HepG2 (cell line): ENCODE results near the gene MYCBPAP. TPM values are rescaled to one million over a fixed set of nuclear protein-coding genes. Genes with fewer than 3 reads are reported as not detected.

ENCODE experiments used
- CBX2 ChIP-seq, 2 experiments: fragments of 200-600 bp in 1 of 2; sonication (generic); formaldehyde crosslinking in 1 of 2; IDR thresholded peaks; 2 replicates each; pipeline versions ENCODE4 v1.7.0 to v1.8.1; 2018 to 2022; ENCODE audit warnings: low read depth in 2 of 2, low read length in 1 of 2, mild to moderate bottlenecking in 1 of 2, missing genetic modification reagents in 1 of 2
- EED ChIP-seq: sonication (generic); formaldehyde crosslinking; IDR thresholded peaks from 2 replicates; pipeline ENCODE4 v1.5.0; 2020; ENCODE audit warnings: mild to moderate bottlenecking, missing genetic modification reagents
- GABPA ChIP-seq, 2 experiments: IDR thresholded peaks; 2 replicates each; pipeline ENCODE4 v1.6.1; 2011 to 2016; ENCODE audit warnings: low read depth in 2 of 2, low read length in 1 of 2, missing biosample characterization in 1 of 2, missing genetic modification characterization in 1 of 2
- HDAC2 ChIP-seq: sonication (generic); formaldehyde crosslinking; IDR thresholded peaks from 2 replicates; pipeline ENCODE4 v1.4.0; 2020; ENCODE audit warnings: missing genetic modification reagents
- NFKBIZ ChIP-seq: IDR thresholded peaks from 2 replicates; pipeline ENCODE4 v1.6.1; 2018; ENCODE audit warnings: missing genetic modification reagents, missing compliant biosample characterization
- PAWR ChIP-seq: sonication (generic); formaldehyde crosslinking; IDR thresholded peaks from 2 replicates; pipeline ENCODE4 v1.4.0; 2020; ENCODE audit warnings: missing genetic modification reagents, mild to moderate bottlenecking, borderline replicate concordance
- ZFP37 ChIP-seq: sonication (generic); formaldehyde crosslinking; IDR thresholded peaks from 2 replicates; pipeline ENCODE4 v1.4.0; 2020; ENCODE audit warnings: missing genetic modification reagents, borderline replicate concordance
- ZNF224 ChIP-seq: sonication (generic); formaldehyde crosslinking; IDR thresholded peaks from 2 replicates; pipeline ENCODE4 v1.5.0; 2020; ENCODE audit warnings: mild to moderate bottlenecking, missing genetic modification reagents
- ZNF547 ChIP-seq: sonication (generic); formaldehyde crosslinking; IDR thresholded peaks from 2 replicates; pipeline ENCODE4 v1.5.1; 2020; ENCODE audit warnings: mild to moderate bottlenecking, missing genetic modification reagents
- ZNF678 ChIP-seq: sonication (generic); formaldehyde crosslinking; IDR thresholded peaks from 2 replicates; pipeline ENCODE4 v1.4.0; 2020; ENCODE audit warnings: mild to moderate bottlenecking, missing genetic modification reagents
- ZNF75D ChIP-seq: sonication (generic); formaldehyde crosslinking; IDR thresholded peaks from 2 replicates; pipeline ENCODE4 v1.8.1; 2023; ENCODE audit warnings: missing genetic modification reagents, mild to moderate bottlenecking, borderline replicate concordance
- polyA plus RNA-seq, 8 experiments: library from polyadenylated mRNA; depleted of rRNA in 3 of 8; stranded (reverse) in 7 of 8; unstranded in 1 of 8; fragments of >200 nt; fragmentation: Illumina TruSeq in 4 of 8; extraction: Trizol in 4 of 8; gene quantifications; 2 replicates each; pipeline versions ENCODE4 v1.2.1 to v1.2.3, GENCODE V29; 2011 to 2016; ENCODE audit warnings: low read depth in 4 of 8, missing spikeins in 1 of 8, mixed read lengths in 1 of 8; ENCODE audit not compliant: insufficient read depth in 1 of 8
- total RNA-seq, 5 experiments: library from RNA; depleted of rRNA; stranded (reverse); fragments of >200 nt; fragmentation: Illumina TruSeq; extraction: Trizol; gene quantifications; 2 replicates each; pipeline ENCODE4 v1.2.3, GENCODE V29; 2016; ENCODE audit warnings: low read depth in 1 of 5
- TF ChIP-seq, protein P1 (sequence below): sonication (generic); formaldehyde crosslinking; IDR thresholded peaks from 2 replicates; pipeline ENCODE4 v1.5.1; 2020; ENCODE audit warnings: missing genetic modification reagents, mild to moderate bottlenecking, borderline replicate concordance
- TF ChIP-seq, protein P2 (sequence below): sonication (generic); formaldehyde crosslinking; IDR thresholded peaks from 2 replicates; pipeline ENCODE4 v1.8.0; 2022; ENCODE audit warnings: mild to moderate bottlenecking, missing genetic modification reagents
- TF ChIP-seq, protein P3 (sequence below): sonication (generic); formaldehyde crosslinking; conservative IDR thresholded peaks from 2 replicates; pipeline ENCODE4 v1.5.0; 2020; ENCODE audit warnings: missing genetic modification reagents
- TF ChIP-seq, protein P4 (sequence below), 2 experiments: IDR thresholded peaks; 2 replicates each; pipeline ENCODE4 v1.6.1; 2011 to 2012; ENCODE audit warnings: low read length in 2 of 2, borderline replicate concordance in 1 of 2, low read depth in 1 of 2, mild to moderate bottlenecking in 1 of 2, moderate library complexity in 1 of 2
- TF ChIP-seq, protein P5 (sequence below): sonication (generic); formaldehyde crosslinking; IDR thresholded peaks from 2 replicates; pipeline ENCODE4 v1.5.0; 2020; ENCODE audit warnings: missing genetic modification reagents, mild to moderate bottlenecking, borderline replicate concordance

The MYCBPAP gene
- total and polyA plus RNA-seq, 2 of the 13 experiments (the other 11 are each of a cell fraction or from before 2014, with no cell fraction given), result 0.22 to 0.24 TPM

DNA sequence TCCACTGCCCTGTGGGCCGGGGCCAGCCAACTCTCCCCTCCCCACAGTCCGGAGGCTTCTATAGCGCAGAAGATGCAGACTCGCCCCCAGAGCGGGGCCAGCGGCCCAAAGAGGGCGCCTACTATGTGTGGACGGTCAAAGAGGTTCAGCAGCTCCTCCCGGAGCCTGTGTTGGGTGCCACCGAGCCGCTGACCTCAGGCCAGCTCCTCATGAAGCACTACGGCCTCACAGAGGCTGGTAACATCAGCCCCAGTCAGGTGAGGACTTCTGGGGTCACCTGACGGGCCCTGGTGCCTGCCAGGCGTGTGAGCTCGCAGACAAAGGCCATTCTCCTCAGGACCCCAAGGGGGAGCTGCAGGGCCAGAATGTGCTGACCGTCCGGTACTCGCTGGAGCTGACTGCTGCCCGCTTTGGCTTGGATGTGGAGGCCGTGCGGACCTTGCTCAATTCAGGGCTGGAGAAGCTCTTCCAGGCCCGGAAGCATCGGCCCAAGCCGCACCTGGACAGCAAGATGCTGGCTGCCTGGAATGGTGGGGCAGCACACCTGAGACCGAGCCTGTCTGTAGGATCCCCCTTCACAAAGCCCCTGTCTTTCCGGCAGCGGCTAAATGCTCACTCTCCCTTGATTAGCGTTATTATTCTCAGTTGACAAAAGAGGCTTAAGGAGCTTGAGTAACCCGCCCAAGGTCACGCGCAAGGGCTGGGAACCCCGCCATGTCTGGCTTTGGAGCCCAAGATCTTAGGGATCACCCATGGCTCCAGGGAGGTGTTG is 42.6 kb downstream of the MYCBPAP start (continued):
- TF ChIP-seq, protein P1, sequence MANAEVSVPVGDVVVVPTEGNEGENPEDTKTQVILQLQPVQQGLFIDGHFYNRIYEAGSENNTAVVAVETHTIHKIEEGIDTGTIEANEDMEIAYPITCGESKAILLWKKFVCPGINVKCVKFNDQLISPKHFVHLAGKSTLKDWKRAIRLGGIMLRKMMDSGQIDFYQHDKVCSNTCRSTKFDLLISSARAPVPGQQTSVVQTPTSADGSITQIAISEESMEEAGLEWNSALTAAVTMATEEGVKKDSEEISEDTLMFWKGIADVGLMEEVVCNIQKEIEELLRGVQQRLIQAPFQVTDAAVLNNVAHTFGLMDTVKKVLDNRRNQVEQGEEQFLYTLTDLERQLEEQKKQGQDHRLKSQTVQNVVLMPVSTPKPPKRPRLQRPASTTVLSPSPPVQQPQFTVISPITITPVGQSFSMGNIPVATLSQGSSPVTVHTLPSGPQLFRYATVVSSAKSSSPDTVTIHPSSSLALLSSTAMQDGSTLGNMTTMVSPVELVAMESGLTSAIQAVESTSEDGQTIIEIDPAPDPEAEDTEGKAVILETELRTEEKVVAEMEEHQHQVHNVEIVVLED (CRISPR knock-in tag), result no peak
- TF ChIP-seq, protein P2, sequence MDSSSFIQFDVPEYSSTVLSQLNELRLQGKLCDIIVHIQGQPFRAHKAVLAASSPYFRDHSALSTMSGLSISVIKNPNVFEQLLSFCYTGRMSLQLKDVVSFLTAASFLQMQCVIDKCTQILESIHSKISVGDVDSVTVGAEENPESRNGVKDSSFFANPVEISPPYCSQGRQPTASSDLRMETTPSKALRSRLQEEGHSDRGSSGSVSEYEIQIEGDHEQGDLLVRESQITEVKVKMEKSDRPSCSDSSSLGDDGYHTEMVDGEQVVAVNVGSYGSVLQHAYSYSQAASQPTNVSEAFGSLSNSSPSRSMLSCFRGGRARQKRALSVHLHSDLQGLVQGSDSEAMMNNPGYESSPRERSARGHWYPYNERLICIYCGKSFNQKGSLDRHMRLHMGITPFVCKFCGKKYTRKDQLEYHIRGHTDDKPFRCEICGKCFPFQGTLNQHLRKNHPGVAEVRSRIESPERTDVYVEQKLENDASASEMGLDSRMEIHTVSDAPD (CRISPR knock-in tag), result no peak
- no peak for TF ChIP-seq ZNF224
- no peak for TF ChIP-seq PAWR (CRISPR knock-in tag)
- TF ChIP-seq HDAC2, result peak; percentile 51; the same call in 1 of the 2 replicates
- TF ChIP-seq, protein P3, sequence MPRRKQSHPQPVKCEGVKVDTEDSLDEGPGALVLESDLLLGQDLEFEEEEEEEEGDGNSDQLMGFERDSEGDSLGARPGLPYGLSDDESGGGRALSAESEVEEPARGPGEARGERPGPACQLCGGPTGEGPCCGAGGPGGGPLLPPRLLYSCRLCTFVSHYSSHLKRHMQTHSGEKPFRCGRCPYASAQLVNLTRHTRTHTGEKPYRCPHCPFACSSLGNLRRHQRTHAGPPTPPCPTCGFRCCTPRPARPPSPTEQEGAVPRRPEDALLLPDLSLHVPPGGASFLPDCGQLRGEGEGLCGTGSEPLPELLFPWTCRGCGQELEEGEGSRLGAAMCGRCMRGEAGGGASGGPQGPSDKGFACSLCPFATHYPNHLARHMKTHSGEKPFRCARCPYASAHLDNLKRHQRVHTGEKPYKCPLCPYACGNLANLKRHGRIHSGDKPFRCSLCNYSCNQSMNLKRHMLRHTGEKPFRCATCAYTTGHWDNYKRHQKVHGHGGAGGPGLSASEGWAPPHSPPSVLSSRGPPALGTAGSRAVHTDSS (CRISPR knock-in tag), result no peak
- TF ChIP-seq NFKBIZ (CRISPR knock-in tag), result no peak
- TF ChIP-seq, protein P4, sequence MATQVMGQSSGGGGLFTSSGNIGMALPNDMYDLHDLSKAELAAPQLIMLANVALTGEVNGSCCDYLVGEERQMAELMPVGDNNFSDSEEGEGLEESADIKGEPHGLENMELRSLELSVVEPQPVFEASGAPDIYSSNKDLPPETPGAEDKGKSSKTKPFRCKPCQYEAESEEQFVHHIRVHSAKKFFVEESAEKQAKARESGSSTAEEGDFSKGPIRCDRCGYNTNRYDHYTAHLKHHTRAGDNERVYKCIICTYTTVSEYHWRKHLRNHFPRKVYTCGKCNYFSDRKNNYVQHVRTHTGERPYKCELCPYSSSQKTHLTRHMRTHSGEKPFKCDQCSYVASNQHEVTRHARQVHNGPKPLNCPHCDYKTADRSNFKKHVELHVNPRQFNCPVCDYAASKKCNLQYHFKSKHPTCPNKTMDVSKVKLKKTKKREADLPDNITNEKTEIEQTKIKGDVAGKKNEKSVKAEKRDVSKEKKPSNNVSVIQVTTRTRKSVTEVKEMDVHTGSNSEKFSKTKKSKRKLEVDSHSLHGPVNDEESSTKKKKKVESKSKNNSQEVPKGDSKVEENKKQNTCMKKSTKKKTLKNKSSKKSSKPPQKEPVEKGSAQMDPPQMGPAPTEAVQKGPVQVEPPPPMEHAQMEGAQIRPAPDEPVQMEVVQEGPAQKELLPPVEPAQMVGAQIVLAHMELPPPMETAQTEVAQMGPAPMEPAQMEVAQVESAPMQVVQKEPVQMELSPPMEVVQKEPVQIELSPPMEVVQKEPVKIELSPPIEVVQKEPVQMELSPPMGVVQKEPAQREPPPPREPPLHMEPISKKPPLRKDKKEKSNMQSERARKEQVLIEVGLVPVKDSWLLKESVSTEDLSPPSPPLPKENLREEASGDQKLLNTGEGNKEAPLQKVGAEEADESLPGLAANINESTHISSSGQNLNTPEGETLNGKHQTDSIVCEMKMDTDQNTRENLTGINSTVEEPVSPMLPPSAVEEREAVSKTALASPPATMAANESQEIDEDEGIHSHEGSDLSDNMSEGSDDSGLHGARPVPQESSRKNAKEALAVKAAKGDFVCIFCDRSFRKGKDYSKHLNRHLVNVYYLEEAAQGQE (IDR thresholded peaks at IDR 0.05; ENCODE audit: borderline replicate concordance in 1 of 2, low read depth in 1 of 2, low read length in 2 of 2), result no peak
- TF ChIP-seq ZFP37 (CRISPR knock-in tag), result no peak
- TF ChIP-seq, protein P5, sequence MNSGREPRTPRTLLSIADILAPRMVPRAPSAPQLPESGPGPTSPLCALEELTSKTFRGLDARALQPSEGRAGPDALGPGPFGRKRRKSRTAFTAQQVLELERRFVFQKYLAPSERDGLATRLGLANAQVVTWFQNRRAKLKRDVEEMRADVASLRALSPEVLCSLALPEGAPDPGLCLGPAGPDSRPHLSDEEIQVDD (CRISPR knock-in tag), result no peak
- no peak for TF ChIP-seq ZNF678 (CRISPR knock-in tag)
- peak; percentile 62; the same call in 1 of the 2 replicates for TF ChIP-seq ZNF547
- no peak for TF ChIP-seq CBX2 (IDR thresholded peaks at IDR 0.05; ENCODE audit: low read depth, low read length)
- no peak for TF ChIP-seq CBX2 (CRISPR knock-in tag; IDR thresholded peaks at IDR 0.05; ENCODE audit: low read depth)
- TF ChIP-seq EED (CRISPR knock-in tag), result no peak
- no peak for TF ChIP-seq GABPA (IDR thresholded peaks at IDR 0.05; ENCODE audit: low read depth, low read length)
- TF ChIP-seq GABPA (CRISPR knock-in tag; IDR thresholded peaks at IDR 0.05; ENCODE audit: low read depth), result no peak
- no peak for TF ChIP-seq ZNF75D (CRISPR knock-in tag)
